K562 (cell line): ENCODE results near the gene MRPL4. TPM values are rescaled to one million over a fixed set of nuclear protein-coding genes. Genes with fewer than 3 reads are reported as not detected.

Source experiments
- BCLAF1 ChIP-seq, 2 experiments: fragments of 450-650 bp in 1 of 2; IDR thresholded peaks; 2 replicates each; pipeline ENCODE4 v1.6.1; 2011 to 2017; ENCODE audit warnings: low read depth in 2 of 2, antibody characterized with exemption in 1 of 2, borderline replicate concordance in 1 of 2, low read length in 1 of 2, mild to moderate bottlenecking in 1 of 2, mixed read lengths in 1 of 2; ENCODE audit not compliant: control insufficient read depth in 1 of 2
- ELF2 ChIP-seq: fragments of 250-450 bp; sonication (Bioruptor Pico); IDR thresholded peaks from 2 replicates; pipeline ENCODE4 v1.5.0; 2021; ENCODE audit warnings: mild to moderate bottlenecking
- FOS ChIP-seq: IDR thresholded peaks from 3 replicates; pipeline ENCODE4 v1.6.1; 2011; ENCODE audit not compliant: insufficient read length; ENCODE audit errors: extremely low read depth
- KLF10 ChIP-seq: fragments of 250-450 bp; sonication (Bioruptor Pico); IDR thresholded peaks from 2 replicates; pipeline ENCODE4 v1.6.1; 2021; ENCODE audit warnings: matching md5 sums
- KLF6 ChIP-seq: fragments of 250-450 bp; sonication (Bioruptor Pico); IDR thresholded peaks from 2 replicates; pipeline ENCODE4 v1.4.0; 2020; ENCODE audit warnings: mild to moderate bottlenecking, moderate library complexity, borderline replicate concordance
- MBD2 ChIP-seq: sonication (generic); IDR thresholded peaks from 2 replicates; pipeline ENCODE4 v1.6.1; 2016; ENCODE audit warnings: low read depth, borderline replicate concordance
- MCM7 ChIP-seq, 2 experiments: fragments of 450-650 bp; IDR thresholded peaks; 2 replicates each; pipeline ENCODE4 v1.6.1; 2016 to 2018
- MLLT1 ChIP-seq, 2 experiments: fragments of 450-650 bp; IDR thresholded peaks; 2 replicates each; pipeline ENCODE4 v1.6.1; 2016
- NR4A1 ChIP-seq, 2 experiments: fragments of 250-450 bp in 1 of 2; fragments of 450-650 bp in 1 of 2; sonication (Bioruptor Pico) in 1 of 2; IDR thresholded peaks; 2 replicates each; pipeline versions ENCODE4 v1.4.0 to v1.6.1; 2016 to 2020; ENCODE audit warnings: mild to moderate bottlenecking in 2 of 2, missing compliant biosample characterization in 1 of 2, missing genetic modification characterization in 1 of 2, moderate library complexity in 1 of 2
- POLR2A ChIP-seq: fragments of 450-650 bp; conservative IDR thresholded peaks from 2 replicates; pipeline ENCODE4 v1.6.1; 2016
- PTRF ChIP-seq: fragments of 450-650 bp; IDR thresholded peaks from 2 replicates; pipeline ENCODE4 v1.6.1; 2016; ENCODE audit warnings: mild to moderate bottlenecking, missing genetic modification characterization, missing compliant biosample characterization
- SIX5 ChIP-seq, 2 experiments: IDR thresholded peaks; 2 replicates each; pipeline ENCODE4 v1.6.1; 2011; ENCODE audit warnings: low read length in 2 of 2, borderline replicate concordance in 1 of 2, low read depth in 1 of 2, mild to moderate bottlenecking in 1 of 2, moderate library complexity in 1 of 2; ENCODE audit not compliant: insufficient read depth in 1 of 2
- SNAPC5 ChIP-seq: fragments of 250-450 bp; sonication (Bioruptor Pico); IDR thresholded peaks from 2 replicates; pipeline ENCODE4 v1.8.0; 2021; ENCODE audit warnings: moderate library complexity, mild to moderate bottlenecking, inconsistent platforms
- SREBF2 ChIP-seq: sonication (generic); formaldehyde crosslinking; IDR thresholded peaks from 2 replicates; pipeline ENCODE4 v1.4.0; 2020; ENCODE audit warnings: mild to moderate bottlenecking, missing genetic modification reagents
- STAT5A ChIP-seq: IDR thresholded peaks from 2 replicates; pipeline ENCODE4 v1.6.1; 2012; ENCODE audit warnings: low read length, inconsistent platforms, borderline replicate concordance
- TEAD4 ChIP-seq, 2 experiments: sonication (generic) in 1 of 2; formaldehyde crosslinking in 1 of 2; IDR thresholded peaks; 2 replicates each; pipeline versions ENCODE4 v1.6.1 to v1.8.0; 2012 to 2022; ENCODE audit warnings: borderline replicate concordance in 1 of 2, inconsistent platforms in 1 of 2, low read length in 1 of 2, mild to moderate bottlenecking in 1 of 2, missing genetic modification reagents in 1 of 2
- USF2 ChIP-seq: sonication (generic); formaldehyde crosslinking; IDR thresholded peaks from 2 replicates; pipeline ENCODE4 v1.5.0; 2020; ENCODE audit warnings: missing genetic modification reagents
- ZBTB7A ChIP-seq: IDR thresholded peaks from 2 replicates; pipeline ENCODE4 v1.6.1; 2011; ENCODE audit warnings: low read depth, mild to moderate bottlenecking, low read length, moderate library complexity, borderline replicate concordance; ENCODE audit not compliant: control insufficient read depth
- ZNF384 ChIP-seq: IDR thresholded peaks from 2 replicates; pipeline ENCODE4 v1.6.1; 2012; ENCODE audit warnings: low read depth, low read length, improper control_type of control experiment
- ZNF644 ChIP-seq: fragments of 200-800 bp; sonication (Bioruptor generic); IDR thresholded peaks from 2 replicates; pipeline ENCODE4 v1.6.1; 2016; ENCODE audit warnings: low read depth, missing genetic modification characterization, missing compliant biosample characterization
- ZNF695 ChIP-seq: fragments of 450-650 bp; formaldehyde crosslinking; IDR thresholded peaks from 2 replicates; pipeline ENCODE4 v1.4.0; 2020; ENCODE audit warnings: mild to moderate bottlenecking, moderate library complexity
- polyA plus RNA-seq, 8 experiments: library from polyadenylated mRNA; depleted of rRNA in 4 of 8; stranded (reverse) in 5 of 8; unstranded in 3 of 8; fragments of >200 nt; fragmentation: Nextera tagmentation in 2 of 8; fragmentation: Illumina TruSeq in 1 of 8; extraction: Ambion mirVana in 2 of 8; extraction: Trizol in 1 of 8; gene quantifications; 2 replicates each; pipeline versions ENCODE4 v1.2.1 to v1.2.3, GENCODE V29; 2011 to 2014; ENCODE audit warnings: inconsistent platforms in 1 of 8, missing spikeins in 1 of 8
- total RNA-seq, 7 experiments: library from RNA; depleted of rRNA in 6 of 7; stranded (reverse); fragments of >200 nt in 6 of 7; fragmentation: Illumina TruSeq in 2 of 7; extraction: Trizol in 2 of 7; gene quantifications; 2 replicates each; pipeline versions ENCODE4 v1.2.1 to v1.2.3, GENCODE V29; 2011 to 2021; ENCODE audit warnings: low replicate concordance in 1 of 7

The MRPL4 gene
- total and polyA plus RNA-seq, 9 of the 15 experiments (the other 6 are each of a cell fraction or from before 2014, with no cell fraction given), result 1.4 to 239 (median 64.9) TPM

- TF ChIP-seq BCLAF1 (IDR thresholded peaks at IDR 0.05; ENCODE audit: borderline replicate concordance in 1 of 2, control insufficient read depth in 1 of 2, low read depth in 2 of 2, low read length in 1 of 2) (no peak), SIX5 (IDR thresholded peaks at IDR 0.05; ENCODE audit: borderline replicate concordance in 1 of 2, insufficient read depth in 1 of 2, low read depth in 1 of 2, low read length in 2 of 2) (no peak), ELF2 (CRISPR knock-in tag) (no peak), STAT5A (no peak), MCM7 (IDR thresholded peaks at IDR 0.05) (no peak), MBD2 (peak; percentile 21; the same call in 1 of the 2 replicates), ZNF384 (0 out of 2 replicates have a peak, but pooled peaks have one; percentile 4), ZNF644 (tag) (no peak), KLF6 (no peak), POLR2A (peak; percentile 89), PTRF (no peak), ZNF695 (CRISPR knock-in tag) (no peak), SNAPC5 (CRISPR knock-in tag) (no peak), USF2 (CRISPR knock-in tag) (0 out of 2 replicates have a peak, but pooled peaks have one; percentile 4), ZBTB7A (peak; percentile 80; the same call in 1 of the 2 replicates), MLLT1 (IDR thresholded peaks at IDR 0.05) (0 out of 4 replicates have a peak, but pooled peaks of 1 of the 2 experiments have one; percentile 32), TEAD4 (IDR thresholded peaks at IDR 0.05; ENCODE audit: low read length) (no peak), TEAD4 (CRISPR knock-in tag; IDR thresholded peaks at IDR 0.05; ENCODE audit: borderline replicate concordance) (no peak), KLF10 (CRISPR knock-in tag) (no peak), SREBF2 (CRISPR knock-in tag) (0 out of 2 replicates have a peak, but pooled peaks have one; percentile 20), NR4A1 (CRISPR knock-in tag; IDR thresholded peaks at IDR 0.05) (no peak), NR4A1 (tag; IDR thresholded peaks at IDR 0.05) (0 out of 2 replicates have a peak, but pooled peaks have one; percentile 22), FOS (peak; percentile 73)
Measured at GRCh38 chr19:10288662-10289166, 36.7 kb downstream of the MRPL4 start (continued).
